NOMO-1 treated with DMSO at 0.1 percent for 48 hours (cell line): Measurements from ENCODE around the gene SFMBT1.

Source experiments
- DNase-seq: peaks from one replicate; lab custom pipeline; 2025; ENCODE audit not compliant: unreplicated experiment; lab: John Stamatoyannopoulos, UW

The SFMBT1 gene

DNA sequence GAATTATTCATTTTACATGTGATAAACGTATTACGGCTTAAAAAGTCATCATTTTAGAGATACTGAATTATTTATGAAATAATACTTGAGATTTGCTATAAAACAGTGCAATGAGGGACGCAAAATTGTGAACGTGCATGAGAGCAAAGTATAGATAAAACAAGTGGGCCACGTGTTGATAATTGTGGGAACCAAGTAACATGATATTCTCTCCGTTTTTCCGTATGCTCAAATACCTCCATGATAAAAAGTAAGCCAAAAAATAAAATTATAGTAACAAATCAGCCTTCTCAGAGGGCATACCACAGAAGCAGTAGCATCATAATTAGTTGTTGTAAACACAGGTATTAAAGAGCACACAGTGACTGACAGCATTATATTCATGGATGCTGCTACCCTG is 42.6 kb downstream of the SFMBT1 start:
- no peak for DNase-seq

DNA sequence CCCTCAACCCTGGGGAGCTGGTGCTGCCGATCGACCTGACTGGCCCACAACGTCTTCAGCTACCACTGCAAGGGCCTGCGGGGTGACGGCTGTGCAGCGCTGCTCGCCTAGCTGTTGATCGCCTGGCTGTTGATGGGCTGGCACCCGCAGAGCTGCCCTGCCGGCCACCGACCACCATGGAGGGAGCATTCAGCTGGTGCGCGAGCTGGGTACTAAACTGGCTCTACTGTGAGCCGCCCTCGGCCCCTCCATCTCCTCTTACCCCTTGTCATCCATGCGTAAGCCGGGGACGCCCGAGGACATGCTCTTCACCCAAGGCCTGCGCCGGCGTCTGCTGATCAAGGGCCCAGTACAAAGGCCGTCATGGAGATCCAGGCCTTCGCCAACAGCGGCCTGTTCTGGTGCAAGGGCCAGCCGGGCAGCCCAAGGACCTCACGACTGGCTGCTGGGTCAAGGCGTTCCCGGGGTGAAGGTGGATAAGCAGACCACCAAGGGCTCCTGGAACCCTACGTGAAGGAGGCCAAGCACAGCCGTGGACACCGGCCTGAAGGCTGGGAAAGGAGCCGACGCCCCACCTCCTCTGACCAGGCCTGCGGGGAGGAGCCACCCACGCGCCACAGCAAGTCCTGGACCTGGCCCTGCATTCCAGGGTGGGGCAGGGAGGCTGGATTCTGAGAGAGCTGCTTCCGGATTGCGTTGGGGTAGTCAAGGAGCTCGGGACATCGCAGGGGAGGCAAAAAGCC is 46.9 kb downstream of the SFMBT1 start:
- DNase-seq = no peak

DNA sequence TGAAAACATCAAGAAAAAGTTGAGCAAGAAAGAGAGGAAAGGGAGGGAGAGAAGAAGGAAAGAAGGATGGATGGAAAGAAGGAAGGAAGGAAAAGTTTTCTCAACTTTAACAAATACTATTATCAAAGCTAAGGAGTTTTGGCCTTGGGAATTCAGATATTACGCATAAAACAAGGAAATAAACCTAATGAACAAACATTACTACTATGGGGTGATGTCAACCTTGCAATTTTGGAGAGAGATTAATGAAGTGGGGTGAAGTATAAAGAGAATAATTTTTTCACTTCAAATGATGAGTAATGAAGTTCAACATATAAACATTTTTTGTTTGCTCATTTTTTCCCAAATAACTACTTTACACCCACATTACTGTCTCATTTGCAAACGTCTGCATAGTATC is 55.2 kb downstream of the SFMBT1 start:
- DNase-seq = no peak

DNA sequence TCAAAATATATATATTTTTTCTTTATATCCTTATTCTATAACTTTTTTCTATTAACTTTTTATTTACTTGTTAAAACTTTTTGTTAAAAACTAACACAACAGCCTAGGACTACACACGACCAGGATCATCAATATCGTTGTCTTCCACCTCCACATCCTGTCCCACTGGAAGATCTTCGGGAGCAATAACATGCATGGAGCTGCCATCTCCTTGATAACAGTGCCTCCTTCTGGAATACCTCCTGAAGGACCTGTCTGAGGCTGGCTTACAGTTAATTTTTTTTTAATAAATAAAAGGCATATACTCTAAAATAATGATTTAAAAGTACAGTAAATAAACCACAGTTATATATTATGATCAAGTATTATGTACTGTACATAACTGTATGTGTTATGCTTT is 58.9 kb downstream of the SFMBT1 start:
- DNase-seq = no peak

DNA sequence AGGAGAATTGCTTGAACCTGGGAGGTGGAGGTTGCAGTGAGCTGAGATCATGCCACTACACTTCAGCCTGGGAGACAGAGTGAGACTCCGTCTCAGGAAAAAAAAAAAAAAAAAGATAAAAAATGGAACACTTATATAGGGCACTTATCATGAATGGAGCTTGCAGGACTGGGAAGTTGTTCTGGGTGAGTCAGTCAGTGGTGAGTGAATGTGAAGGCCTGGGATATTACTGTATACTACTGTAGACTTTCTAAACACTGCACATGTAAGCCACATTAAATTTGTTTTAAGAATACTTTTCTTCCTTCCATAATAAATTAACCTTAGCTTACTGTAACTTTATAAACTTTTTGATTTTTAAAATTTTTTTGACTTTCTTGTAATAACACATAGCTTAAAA is 59.8 kb downstream of the SFMBT1 start:
- DNase-seq = no peak

DNA sequence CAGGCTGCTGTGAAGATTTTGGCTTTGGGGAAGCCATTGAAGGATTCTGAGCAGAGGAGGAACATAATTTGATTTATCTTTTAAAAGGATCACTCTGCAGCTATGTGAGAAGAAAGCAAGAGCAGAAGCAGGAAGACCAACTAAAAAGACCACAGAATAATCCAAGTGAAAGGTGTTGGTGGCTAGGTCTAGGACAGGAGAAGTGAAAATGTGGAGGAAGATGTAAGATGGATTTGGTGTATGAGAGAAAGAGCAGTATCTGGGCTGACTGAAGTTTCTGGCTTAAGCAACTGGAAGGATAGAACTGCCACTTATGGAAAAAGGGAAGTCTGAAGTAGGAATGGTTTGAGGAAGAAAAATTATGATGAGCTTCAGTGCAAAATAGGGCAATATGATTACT is 62.0 kb downstream of the SFMBT1 start:
- DNase-seq = no peak

DNA sequence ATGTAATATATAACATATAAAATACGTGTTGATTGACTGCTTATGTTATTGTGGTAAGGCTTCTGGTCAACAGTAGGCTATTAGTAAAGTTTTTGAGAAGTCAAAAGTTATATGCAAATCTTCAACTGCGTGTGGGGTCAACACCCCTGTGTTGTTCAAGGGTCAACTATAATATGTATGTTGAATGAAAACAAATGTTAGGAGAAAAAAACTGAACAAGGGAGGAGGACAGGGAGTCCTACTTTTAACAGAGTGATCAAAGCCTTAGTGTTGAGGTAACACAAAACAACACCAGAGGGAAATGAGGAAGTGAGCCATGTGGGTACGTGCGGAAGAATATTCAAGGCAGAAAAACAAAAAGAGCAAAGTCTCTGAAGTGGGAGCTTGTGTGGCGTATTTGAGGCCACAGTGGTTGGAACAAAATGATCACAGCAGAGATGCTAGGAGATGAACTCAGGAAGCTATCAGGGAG is 62.5 kb downstream of the SFMBT1 start:
- peak; percentile 90 for DNase-seq

DNA sequence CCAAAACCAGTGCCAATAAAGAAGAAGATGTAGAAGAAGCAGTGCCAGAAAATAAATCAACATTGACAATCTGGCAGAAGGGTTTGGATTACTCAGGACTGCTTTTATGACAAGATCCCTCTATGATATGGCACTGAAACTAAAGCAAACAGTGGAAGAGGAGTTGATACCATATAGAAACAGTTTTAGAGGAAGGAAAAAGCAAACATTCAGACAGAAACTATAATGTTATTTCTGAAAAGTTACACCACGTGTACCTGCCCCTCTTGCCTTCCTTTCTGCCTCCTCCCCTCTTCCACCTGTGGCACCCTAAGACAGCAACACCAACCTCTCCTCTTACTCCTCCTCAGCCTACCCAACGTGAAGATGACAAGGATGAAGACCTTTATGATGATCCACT is 63.0 kb downstream of the SFMBT1 start:
- no peak for DNase-seq

DNA sequence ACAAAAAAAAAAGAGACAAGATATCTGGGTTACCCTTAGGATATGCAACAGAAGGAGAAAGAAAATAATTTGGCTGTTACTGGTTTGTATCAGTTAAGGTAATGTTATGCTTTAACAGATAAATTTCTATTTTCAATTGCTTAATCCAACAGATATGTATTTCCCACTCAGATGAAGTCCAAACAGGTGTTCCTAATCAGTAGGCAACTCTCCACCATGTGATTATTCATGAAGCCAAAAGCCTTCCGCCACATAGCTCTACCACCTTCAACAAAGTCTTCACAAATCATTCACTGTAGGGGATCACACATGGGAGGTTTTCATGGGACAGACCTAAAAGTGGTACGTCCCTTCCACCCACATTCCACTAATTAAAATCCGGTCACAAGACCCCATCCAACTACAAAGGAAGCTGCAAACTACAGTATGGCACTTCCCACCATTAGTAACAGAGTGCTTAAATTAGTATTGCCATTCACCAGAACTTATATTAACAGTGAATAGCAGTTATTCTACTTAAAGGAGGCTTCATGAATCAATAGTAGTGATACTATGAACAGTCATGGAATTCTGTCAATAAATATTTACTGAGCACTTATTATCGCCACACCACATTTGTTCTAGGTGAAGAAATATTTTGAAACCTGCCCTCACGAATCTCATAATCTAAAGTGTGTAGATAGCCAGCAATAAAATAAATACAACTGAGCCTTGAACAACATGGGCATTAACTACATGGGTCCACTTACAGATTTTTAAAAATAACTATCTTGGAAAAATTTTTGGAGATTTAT is 66.5 kb downstream of the SFMBT1 start:
- no peak for DNase-seq

DNA sequence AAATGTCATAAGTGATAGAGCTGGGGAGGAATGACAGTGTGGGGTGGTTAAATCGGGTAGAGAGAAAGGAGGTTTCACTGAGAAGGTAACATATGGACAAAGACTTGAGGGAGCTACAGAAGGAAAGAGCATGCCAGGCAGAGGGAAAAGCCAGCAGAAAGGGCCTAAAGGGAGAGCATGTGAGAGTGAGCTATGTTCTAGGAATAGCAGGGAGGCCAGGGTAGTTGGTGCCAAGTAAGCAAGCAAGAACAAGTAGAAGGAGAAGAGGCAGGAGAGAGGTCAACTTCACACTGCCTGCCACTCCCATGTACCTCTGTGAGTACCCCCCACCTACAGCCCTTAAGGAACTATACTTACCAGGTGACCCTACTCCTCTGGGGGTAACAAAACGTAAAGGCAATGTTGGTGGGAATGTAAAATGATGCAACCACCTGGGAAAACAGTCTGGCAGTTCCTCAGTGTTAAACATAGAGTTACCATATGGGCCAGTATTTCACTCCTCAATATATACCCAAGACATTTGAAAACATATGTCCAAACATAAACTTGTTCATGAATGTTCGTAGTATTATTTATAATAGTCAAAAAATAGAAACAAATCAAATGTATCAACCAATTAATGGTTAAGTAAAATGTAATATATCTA is 67.6 kb downstream of the SFMBT1 start:
- DNase-seq = no peak

DNA sequence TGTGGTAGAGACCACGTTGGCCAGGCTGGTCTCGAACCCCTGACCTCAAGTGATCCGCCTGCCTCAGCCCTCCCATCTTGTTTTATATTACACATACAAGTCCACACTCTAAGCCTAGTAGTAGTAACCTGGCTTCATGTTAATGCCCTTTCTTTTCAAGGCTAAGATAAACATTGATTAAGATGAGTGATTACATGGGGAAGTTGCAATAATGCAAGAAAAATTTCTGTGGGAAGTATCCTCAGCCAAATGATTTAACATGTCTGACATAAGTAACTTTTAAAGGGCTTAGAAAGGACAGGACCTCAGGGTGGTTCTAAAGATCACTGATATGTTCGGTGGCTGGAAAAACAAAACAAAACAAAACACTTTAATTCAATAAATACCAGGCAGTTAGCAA is 72.1 kb downstream of the SFMBT1 start:
- no peak for DNase-seq

DNA sequence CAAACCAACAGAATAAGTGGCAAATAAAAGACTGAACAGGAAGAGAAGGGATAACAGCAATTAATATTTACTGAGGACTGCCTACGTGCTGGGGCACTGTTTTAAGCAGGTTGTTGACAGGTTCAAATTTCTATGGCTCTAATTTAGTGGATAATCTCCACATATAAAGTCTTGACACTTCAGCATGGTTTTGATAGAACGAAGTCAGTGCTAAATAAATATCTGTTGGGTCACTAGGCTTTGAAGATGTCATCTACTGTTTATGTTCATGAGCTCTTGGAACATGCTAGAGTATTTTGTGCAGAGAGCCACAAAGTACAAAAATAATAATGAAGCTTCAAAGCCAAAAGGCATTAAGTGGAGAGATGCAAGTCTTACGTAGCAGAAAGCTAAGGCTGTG is 74.0 kb downstream of the SFMBT1 start:
- no peak for DNase-seq

DNA sequence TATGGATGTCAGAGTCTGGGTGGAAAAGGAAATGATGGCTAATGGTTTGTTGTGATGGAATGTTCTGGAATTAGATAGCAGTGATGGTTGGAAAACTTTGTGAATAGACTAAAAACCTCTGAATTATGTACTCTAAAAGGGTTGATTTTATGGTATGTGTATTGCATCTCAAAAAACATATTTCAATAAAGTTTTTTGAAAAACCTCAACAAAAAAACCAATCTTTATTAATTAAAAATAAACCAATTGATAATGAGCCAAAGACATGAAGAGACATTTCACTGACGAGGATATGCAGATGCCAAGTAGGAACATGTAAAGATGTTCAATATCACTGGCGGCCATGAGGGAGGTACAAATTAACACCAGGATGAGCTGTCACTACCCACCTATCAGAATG is 78.5 kb downstream of the SFMBT1 start:
- no peak for DNase-seq

DNA sequence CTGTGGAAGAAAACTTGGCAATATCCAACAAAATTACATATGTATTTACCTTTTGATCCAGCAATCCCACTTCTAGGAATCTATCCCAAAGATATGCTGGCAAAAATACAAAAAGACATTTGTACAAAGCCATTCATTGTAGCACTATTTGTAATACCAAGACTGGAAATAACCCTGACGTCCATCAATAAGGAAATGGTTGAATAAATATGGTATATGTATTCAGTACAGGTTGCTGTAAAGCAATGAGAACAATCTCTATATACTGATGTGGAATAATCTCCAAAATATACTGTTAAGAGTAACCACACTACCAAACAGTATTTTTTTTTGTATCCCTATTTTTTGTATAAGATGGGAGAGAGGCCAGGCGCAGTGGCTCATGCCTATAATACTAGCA is 83.7 kb downstream of the SFMBT1 start:
- no peak for DNase-seq

DNA sequence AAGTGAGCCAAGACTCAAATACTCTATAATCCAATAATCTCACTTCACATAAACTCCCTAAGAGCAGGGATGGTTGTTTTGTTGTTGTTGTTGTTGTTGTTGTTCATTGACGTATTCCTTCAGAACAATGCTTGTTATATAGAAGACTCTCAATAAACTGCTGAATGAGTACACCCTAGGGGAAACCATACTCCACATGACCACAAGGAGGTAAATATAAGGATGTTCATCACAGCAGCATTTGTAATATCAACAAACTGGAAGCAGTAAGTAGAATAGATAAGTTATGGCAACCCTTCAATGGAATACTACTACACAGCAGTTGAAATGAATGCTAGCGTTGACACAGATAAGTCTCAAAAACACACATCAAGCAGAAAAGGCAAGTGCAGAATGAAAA is 86.1 kb downstream of the SFMBT1 start:
- DNase-seq = no peak

DNA sequence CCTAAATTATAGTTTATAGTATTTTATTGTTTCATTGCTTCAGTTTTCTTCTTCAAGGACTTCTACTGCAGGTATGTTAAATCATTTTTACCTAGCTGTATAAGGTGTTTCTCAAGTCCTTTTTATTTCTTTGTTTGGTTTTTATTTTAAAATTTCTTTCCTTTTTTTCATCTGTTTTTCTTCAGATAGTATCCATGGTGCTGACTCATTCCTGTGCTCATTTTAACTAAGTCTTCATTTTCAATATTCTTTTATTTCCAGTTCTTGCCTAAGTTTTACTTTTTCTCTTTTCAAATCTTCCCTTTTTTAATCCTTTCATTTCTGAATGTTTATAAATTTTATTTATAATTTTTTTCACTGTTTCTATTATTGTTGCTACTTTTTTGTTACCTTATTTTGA is 106.3 kb downstream of the SFMBT1 start:
- DNase-seq = no peak

DNA sequence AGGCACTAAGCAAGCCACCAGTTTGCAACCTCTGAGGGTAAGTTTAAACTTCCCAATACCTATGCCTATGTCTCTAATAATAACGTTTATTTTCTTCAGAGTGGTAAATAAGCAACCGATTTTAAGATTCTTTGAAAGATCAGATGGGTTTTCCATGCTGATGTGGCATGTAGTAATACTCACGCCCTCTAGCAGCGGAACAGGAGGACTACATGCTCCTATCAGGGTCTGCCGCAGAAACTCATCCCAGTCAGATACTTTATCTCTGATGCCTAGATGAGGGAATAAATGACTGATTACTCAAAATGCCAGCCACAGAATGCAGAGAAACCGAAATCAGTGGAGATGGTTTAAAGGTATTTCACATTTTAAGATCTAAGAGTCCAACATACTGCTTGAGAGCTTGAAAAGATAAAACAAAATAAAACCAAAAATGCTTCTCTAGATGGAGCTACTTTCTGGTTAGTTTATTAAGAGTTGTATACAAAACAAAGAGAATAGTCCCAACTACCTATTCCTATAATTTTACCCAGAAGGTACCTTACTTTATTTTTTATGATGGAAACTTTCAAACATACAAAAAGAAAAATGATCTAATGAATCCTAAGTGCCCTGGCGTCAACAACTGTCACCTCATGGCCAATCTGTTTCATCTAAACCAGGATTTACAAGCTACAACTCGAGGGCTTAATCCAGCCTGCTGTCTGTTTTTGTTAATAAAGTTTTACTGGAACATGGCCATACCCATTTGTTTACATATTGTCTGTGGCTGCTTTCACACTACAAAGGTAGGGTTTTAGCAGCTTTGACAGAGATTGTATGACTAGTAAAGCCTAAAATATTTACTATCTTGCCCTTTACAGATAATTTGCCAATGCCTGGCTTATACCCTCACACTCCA is 111.0 kb downstream of the SFMBT1 start:
- peak; percentile 34 for DNase-seq

DNA sequence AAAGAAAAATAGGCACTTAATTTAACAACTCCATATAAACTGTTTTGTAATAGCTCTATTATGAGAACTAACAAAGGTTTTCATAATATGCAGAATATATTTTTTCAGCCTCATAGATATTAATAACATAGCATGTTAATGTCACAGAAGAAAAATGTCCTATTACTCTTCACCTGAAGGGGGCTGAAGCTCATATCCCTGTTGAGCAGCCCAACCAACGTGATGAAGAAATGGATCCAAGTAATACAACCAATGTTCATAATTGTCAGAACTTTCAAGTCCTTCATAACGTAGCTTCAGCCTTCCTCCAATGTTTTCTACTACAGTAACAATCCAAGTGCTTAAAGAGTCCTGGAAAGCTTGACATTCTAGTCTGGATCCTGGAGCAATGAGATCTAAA is 114.0 kb downstream of the SFMBT1 start:
- no peak for DNase-seq

DNA sequence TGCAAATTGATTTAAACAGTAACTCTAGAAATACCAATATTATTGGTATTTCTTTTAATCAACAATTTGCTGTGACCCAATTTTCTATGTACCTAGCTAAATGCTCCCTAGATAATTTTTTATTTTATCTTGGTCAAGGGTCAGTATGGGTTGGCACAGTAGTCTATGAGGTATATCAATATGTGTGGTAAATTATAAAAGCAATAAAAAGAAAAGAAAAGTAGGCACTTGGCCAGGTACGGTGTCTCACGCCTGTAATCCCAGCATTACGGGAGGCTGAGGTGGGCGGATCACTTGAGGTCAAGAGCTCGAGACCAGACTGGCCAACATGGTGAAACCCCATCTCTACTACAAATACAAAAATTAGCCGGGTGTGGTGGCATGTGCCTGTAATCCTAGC is 114.5 kb downstream of the SFMBT1 start:
- no peak for DNase-seq

DNA sequence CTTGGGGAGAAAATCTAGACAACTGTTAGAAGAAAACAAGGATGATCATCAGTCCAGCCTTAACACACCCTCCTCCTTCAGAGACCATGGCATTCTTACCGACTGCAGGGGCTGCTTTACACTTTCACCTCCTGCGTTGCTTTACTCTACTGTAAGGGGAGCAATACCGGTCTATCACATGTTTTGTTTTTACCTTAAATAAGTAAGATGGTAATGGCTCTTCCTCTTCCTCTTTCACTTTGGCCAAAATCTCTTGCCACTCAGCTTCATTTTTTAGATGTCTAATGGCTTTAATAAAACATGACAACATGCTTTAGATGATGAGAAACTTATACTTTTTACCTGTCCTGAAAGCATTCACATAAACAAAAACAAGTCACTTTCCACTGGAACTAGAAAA is 115.1 kb downstream of the SFMBT1 start:
- peak; percentile 51 for DNase-seq

DNA sequence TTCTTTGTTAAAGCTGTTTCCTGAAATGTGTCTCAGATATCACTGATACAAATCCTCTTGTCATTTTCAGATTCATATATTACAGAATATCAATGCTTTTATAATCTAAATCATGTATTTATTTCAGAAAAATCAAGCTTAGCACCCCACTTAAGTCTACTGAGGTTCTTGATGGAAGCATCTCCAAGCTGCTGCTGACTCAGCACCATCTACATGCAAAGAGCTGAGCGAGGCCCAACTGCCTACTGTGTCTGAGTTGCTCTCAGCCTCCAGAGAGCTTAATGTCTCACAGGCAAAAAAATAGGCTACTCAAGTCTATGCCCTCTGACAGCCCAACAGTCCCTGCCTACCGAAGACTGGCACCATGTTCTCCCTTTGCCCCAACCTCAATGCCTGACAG is 119.3 kb downstream of the SFMBT1 start:
- DNase-seq = no peak
